ENCODE measurements around the gene PSMC6.

The PSMC6 gene

DNA sequence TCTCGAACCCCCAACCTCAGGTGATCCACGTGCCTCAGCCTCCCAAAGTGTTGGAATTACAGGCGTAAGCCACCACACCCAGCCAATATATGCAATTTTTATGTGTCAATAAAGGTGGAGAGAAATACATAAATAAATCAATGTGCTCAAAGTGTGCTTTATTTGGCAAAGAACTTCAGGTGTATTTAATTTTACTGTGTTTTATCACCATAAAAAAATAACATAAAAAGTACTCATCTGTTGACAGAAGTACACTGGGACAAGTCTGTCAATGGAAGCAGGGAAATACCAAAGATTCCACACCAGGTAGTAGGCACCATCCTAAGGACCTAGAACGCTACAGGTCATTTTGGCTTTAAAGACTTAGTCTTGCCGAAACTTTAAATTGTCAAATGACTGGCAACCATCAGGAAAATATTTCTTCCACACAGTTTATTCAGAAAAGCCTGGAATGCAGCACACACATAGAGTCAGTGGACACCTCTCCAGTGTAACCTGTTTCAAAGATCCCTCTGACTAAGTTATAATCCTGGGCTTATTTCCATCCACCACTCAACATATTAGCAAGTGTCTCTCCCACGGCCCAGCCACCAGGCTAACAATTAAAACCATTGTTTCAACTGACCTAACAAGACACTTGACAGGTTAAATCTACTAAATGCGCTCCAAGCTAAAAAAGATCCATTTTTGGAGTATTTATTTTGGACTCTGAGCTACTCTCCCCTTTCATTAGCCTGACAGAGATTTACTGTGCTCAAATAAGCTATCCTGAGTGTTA is 15.8 kb upstream of the PSMC6 start:
- H3K14ac ChIP-seq (ENCODE audit: low read length), result no peak overlapping the region
- no peaks in the 10 kb centered on the region for H3K9me3 ChIP-seq (replicated peaks in 1 of 2; ENCODE audit: control insufficient read depth in 2 of 2, insufficient read depth in 1 of 2, low read depth in 1 of 2, low read length in 2 of 2)
- H2AK5ac ChIP-seq (ENCODE audit: low read depth, low read length), result no peak overlapping the region
- no peak overlapping the region for H4K91ac ChIP-seq (ENCODE audit: low read depth, low read length, poor library complexity)
- no peak overlapping the region for H4K8ac ChIP-seq (ENCODE audit: low read depth, low read length)
- no peaks in the 10 kb centered on the region for H3K36me3 ChIP-seq (replicated peaks in 1 of 2; ENCODE audit: control insufficient read depth in 2 of 2, insufficient read depth in 2 of 2, low read length in 2 of 2)
- H2BK120ac ChIP-seq (ENCODE audit: low read depth, low read length), result no peak overlapping the region
- no CpG with 5 or more reads among the region's 7 CpGs for WGBS, 2 donors (ENCODE audit: extremely low coverage in 2 of 2, insufficient read length in 2 of 2, insufficient replicate concordance in 1 of 2)
- DNase-seq (ENCODE audit: low spot score), result no peak
- no peak overlapping the region for H2AFZ ChIP-seq (ENCODE audit: low read length)
- H3K9ac ChIP-seq (ENCODE audit: low read depth, low read length, poor library complexity), result no peak overlapping the region
- H3K4me3 ChIP-seq (ENCODE audit: low read length in 2 of 2), result no peak overlapping the region
- no peak overlapping the region for H3K4me2 ChIP-seq (ENCODE audit: insufficient read depth, low read length, poor library complexity, severe bottlenecking)
- no peaks in the 10 kb centered on the region for H3K27me3 ChIP-seq (ENCODE audit: control insufficient read depth in 3 of 3, insufficient read depth in 3 of 3, low read depth in 1 of 3, low read length in 3 of 3)
- H2BK15ac ChIP-seq (ENCODE audit: low read length), result no peak overlapping the region
- H3K27ac ChIP-seq (replicated peaks; ENCODE audit: low read length), result no peak overlapping the region
- no peak overlapping the region for H2BK5ac ChIP-seq (ENCODE audit: low read length)
- H3K23ac ChIP-seq (ENCODE audit: low read depth, low read length, poor library complexity), result no peak overlapping the region
- H3K4ac ChIP-seq (ENCODE audit: low read length), result no peak overlapping the region
- no peak overlapping the region for H2BK12ac ChIP-seq (ENCODE audit: low read length)
- H3K18ac ChIP-seq (ENCODE audit: low read length), result no peak overlapping the region
- H3K4me1 ChIP-seq (ENCODE audit: control insufficient read depth in 2 of 2, insufficient read depth in 1 of 2, low read depth in 1 of 2, low read length in 2 of 2), result no peaks in the 10 kb centered on the region
- peaks cover 2% of the 10 kb centered on the region for H3K79me1 ChIP-seq (ENCODE audit: low read depth, low read length)

- Histone ChIP-seq H3K9ac (ENCODE audit: low read depth, low read length, poor library complexity) (no peak overlapping the region), H2AFZ (ENCODE audit: low read length) (no peak overlapping the region), H3K27ac (replicated peaks; ENCODE audit: low read length) (no peak overlapping the region), H2BK5ac (ENCODE audit: low read length) (no peak overlapping the region), H4K91ac (ENCODE audit: low read depth, low read length, poor library complexity) (no peak overlapping the region), H3K23ac (ENCODE audit: low read depth, low read length, poor library complexity) (no peak overlapping the region), H2BK15ac (ENCODE audit: low read length) (no peak overlapping the region), H3K36me3 (replicated peaks in 1 of 2; ENCODE audit: control insufficient read depth in 2 of 2, insufficient read depth in 2 of 2, low read length in 2 of 2) (no peaks in the 10 kb centered on the region), H3K4me2 (ENCODE audit: insufficient read depth, low read length, poor library complexity, severe bottlenecking) (no peak overlapping the region), H3K14ac (ENCODE audit: low read length) (no peak overlapping the region), H2AK5ac (ENCODE audit: low read depth, low read length) (no peak overlapping the region), H2BK120ac (ENCODE audit: low read depth, low read length) (no peak overlapping the region), H4K8ac (ENCODE audit: low read depth, low read length) (no peak overlapping the region), H3K79me1 (ENCODE audit: low read depth, low read length) (peaks cover 2% of the 10 kb centered on the region), H3K4ac (ENCODE audit: low read length) (no peak overlapping the region), H3K18ac (ENCODE audit: low read length) (no peak overlapping the region), H3K9me3 (replicated peaks in 1 of 2; ENCODE audit: control insufficient read depth in 2 of 2, insufficient read depth in 1 of 2, low read depth in 1 of 2, low read length in 2 of 2) (no peaks in the 10 kb centered on the region), H3K4me1 (ENCODE audit: control insufficient read depth in 2 of 2, insufficient read depth in 1 of 2, low read depth in 1 of 2, low read length in 2 of 2) (no peaks in the 10 kb centered on the region), H3K4me3 (ENCODE audit: low read length in 2 of 2) (no peak overlapping the region), H2BK12ac (ENCODE audit: low read length) (no peak overlapping the region), H3K27me3 (ENCODE audit: control insufficient read depth in 3 of 3, insufficient read depth in 3 of 3, low read depth in 1 of 3, low read length in 3 of 3) (no peaks in the 10 kb centered on the region)
- no CpG with 5 or more reads among the region's 5 CpGs for WGBS, 2 donors (ENCODE audit: extremely low coverage in 2 of 2, insufficient read length in 2 of 2, insufficient replicate concordance in 1 of 2)
- no peak for DNase-seq (ENCODE audit: low spot score)
Measured at GRCh38 chr14:52692248-52692962, 14.6 kb upstream of the PSMC6 start.

DNA sequence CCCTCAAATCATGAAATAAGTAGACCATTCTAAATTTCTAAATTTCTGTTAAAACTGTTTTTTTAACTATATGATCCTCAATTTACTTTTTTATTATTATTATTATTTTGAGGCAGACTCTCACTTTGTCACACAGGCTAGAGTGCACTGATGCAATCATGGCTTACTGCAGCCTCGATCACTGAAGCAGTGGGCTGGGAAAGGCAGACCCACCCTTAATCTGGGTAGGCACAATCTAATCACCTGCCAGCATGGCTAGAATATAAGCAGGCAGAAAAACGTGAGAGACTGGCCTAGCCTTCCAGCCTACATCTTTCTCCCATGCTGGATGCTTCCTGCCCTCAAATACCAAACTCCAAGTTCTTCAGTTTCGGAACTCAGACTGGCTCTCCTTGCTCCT is 14.0 kb upstream of the PSMC6 start:
- Histone ChIP-seq H2BK12ac (ENCODE audit: low read length) (no peak overlapping the region), H3K4me3 (ENCODE audit: low read length in 2 of 2) (no peak overlapping the region), H3K9me3 (replicated peaks in 1 of 2; ENCODE audit: control insufficient read depth in 2 of 2, insufficient read depth in 1 of 2, low read depth in 1 of 2, low read length in 2 of 2) (no peaks in the 10 kb centered on the region), H2BK120ac (ENCODE audit: low read depth, low read length) (no peak overlapping the region), H4K8ac (ENCODE audit: low read depth, low read length) (no peak overlapping the region), H3K27ac (replicated peaks; ENCODE audit: low read length) (no peak overlapping the region), H4K91ac (ENCODE audit: low read depth, low read length, poor library complexity) (no peak overlapping the region), H2AFZ (ENCODE audit: low read length) (no peak overlapping the region), H3K4me1 (ENCODE audit: control insufficient read depth in 2 of 2, insufficient read depth in 1 of 2, low read depth in 1 of 2, low read length in 2 of 2) (no peaks in the 10 kb centered on the region), H3K4ac (ENCODE audit: low read length) (no peak overlapping the region), H2AK5ac (ENCODE audit: low read depth, low read length) (no peak overlapping the region), H3K79me1 (ENCODE audit: low read depth, low read length) (peaks cover 2% of the 10 kb centered on the region), H2BK5ac (ENCODE audit: low read length) (no peak overlapping the region), H3K23ac (ENCODE audit: low read depth, low read length, poor library complexity) (no peak overlapping the region), H3K9ac (ENCODE audit: low read depth, low read length, poor library complexity) (no peak overlapping the region), H3K4me2 (ENCODE audit: insufficient read depth, low read length, poor library complexity, severe bottlenecking) (no peak overlapping the region), H3K27me3 (ENCODE audit: control insufficient read depth in 3 of 3, insufficient read depth in 3 of 3, low read depth in 1 of 3, low read length in 3 of 3) (no peaks in the 10 kb centered on the region), H2BK15ac (ENCODE audit: low read length) (no peak overlapping the region), H3K14ac (ENCODE audit: low read length) (no peak overlapping the region), H3K36me3 (replicated peaks in 1 of 2; ENCODE audit: control insufficient read depth in 2 of 2, insufficient read depth in 2 of 2, low read length in 2 of 2) (no peaks in the 10 kb centered on the region), H3K18ac (ENCODE audit: low read length) (no peak overlapping the region)
- no peak for DNase-seq (ENCODE audit: low spot score)
- no CpG with 5 or more reads among the region's 3 CpGs for WGBS, 2 donors (ENCODE audit: extremely low coverage in 2 of 2, insufficient read length in 2 of 2, insufficient replicate concordance in 1 of 2)

GRCh38 chr14:52693532-52693931 is 13.5 kb upstream of the PSMC6 start:
- no peak overlapping the region for H2BK12ac ChIP-seq (ENCODE audit: low read length)
- H3K4me2 ChIP-seq (ENCODE audit: insufficient read depth, low read length, poor library complexity, severe bottlenecking), result no peak overlapping the region
- H3K4me3 ChIP-seq (ENCODE audit: low read length in 2 of 2), result no peak overlapping the region
- H3K79me1 ChIP-seq (ENCODE audit: low read depth, low read length), result peaks cover 2% of the 10 kb centered on the region
- no CpG with 5 or more reads among the region's 7 CpGs for WGBS, 2 donors (ENCODE audit: extremely low coverage in 2 of 2, insufficient read length in 2 of 2, insufficient replicate concordance in 1 of 2)
- H3K9me3 ChIP-seq (replicated peaks in 1 of 2; ENCODE audit: control insufficient read depth in 2 of 2, insufficient read depth in 1 of 2, low read depth in 1 of 2, low read length in 2 of 2), result no peaks in the 10 kb centered on the region
- H3K18ac ChIP-seq (ENCODE audit: low read length), result no peak overlapping the region
- no peak overlapping the region for H3K4ac ChIP-seq (ENCODE audit: low read length)
- no peak overlapping the region for H2BK15ac ChIP-seq (ENCODE audit: low read length)
- no peak overlapping the region for H4K91ac ChIP-seq (ENCODE audit: low read depth, low read length, poor library complexity)
- no peaks in the 10 kb centered on the region for H3K36me3 ChIP-seq (replicated peaks in 1 of 2; ENCODE audit: control insufficient read depth in 2 of 2, insufficient read depth in 2 of 2, low read length in 2 of 2)
- no peak overlapping the region for H3K23ac ChIP-seq (ENCODE audit: low read depth, low read length, poor library complexity)
- H3K27ac ChIP-seq (replicated peaks; ENCODE audit: low read length), result no peak overlapping the region
- no peak overlapping the region for H2BK5ac ChIP-seq (ENCODE audit: low read length)
- H4K8ac ChIP-seq (ENCODE audit: low read depth, low read length), result no peak overlapping the region
- no peak for DNase-seq (ENCODE audit: low spot score)
- H2BK120ac ChIP-seq (ENCODE audit: low read depth, low read length), result no peak overlapping the region
- no peak overlapping the region for H2AFZ ChIP-seq (ENCODE audit: low read length)
- no peaks in the 10 kb centered on the region for H3K4me1 ChIP-seq (ENCODE audit: control insufficient read depth in 2 of 2, insufficient read depth in 1 of 2, low read depth in 1 of 2, low read length in 2 of 2)
- H2AK5ac ChIP-seq (ENCODE audit: low read depth, low read length), result no peak overlapping the region
- no peak overlapping the region for H3K9ac ChIP-seq (ENCODE audit: low read depth, low read length, poor library complexity)
- no peak overlapping the region for H3K14ac ChIP-seq (ENCODE audit: low read length)
- no peaks in the 10 kb centered on the region for H3K27me3 ChIP-seq (ENCODE audit: control insufficient read depth in 3 of 3, insufficient read depth in 3 of 3, low read depth in 1 of 3, low read length in 3 of 3)

Measured in neuronal stem cell (in vitro differentiated cells).